ENCODE data around the gene PLEKHG1. TPM values are rescaled to one million over a fixed set of nuclear protein-coding genes. Genes with fewer than 3 reads are reported as not detected.

Gene PLEKHG1
- total and polyA plus RNA-seq, 2 donors (not counting 1 experiment from before 2014, with no cell fraction given): 66.2 to 450 TPM

GRCh38 chr6:150639823-150640331, 40.2 kb downstream of the PLEKHG1 start:
- peak overlapping the region; percentile 75 for H3K4me3 Mint-ChIP-seq
- Histone ChIP-seq H3K36me3 (replicated peaks in 1 of 2; ENCODE audit: control extremely low read depth in 1 of 2, control insufficient read depth in 1 of 2, extremely low read depth in 1 of 2, insufficient read depth in 2 of 2, low read length in 1 of 2) (peaks cover 10 to 19% of the 10 kb centered on the region in 2 experiments), H3K4me3 (ENCODE audit: control extremely low read depth in 1 of 5, extremely low read depth in 1 of 5, insufficient read depth in 1 of 5, low read depth in 2 of 5, low read length in 4 of 5) (peak overlapping the region in 1 of 5 experiments; percentile 58), H4K20me1 (ENCODE audit: control insufficient read depth, insufficient read depth, low read length, poor library complexity, severe bottlenecking) (no peaks in the 10 kb centered on the region), H3K9ac (ENCODE audit: low read length) (no peak overlapping the region), H3K79me2 (ENCODE audit: control insufficient read depth, insufficient read depth, low read length) (peaks cover 93% of the 10 kb centered on the region), H2AFZ (ENCODE audit: insufficient read depth, low read depth, low read length, poor library complexity, severe bottlenecking) (no peak overlapping the region), H3K4me1 (ENCODE audit: control insufficient read depth in 2 of 2, insufficient read depth in 2 of 2, low read length in 2 of 2) (peaks cover 66 to 87% of the 10 kb centered on the region in 2 donors), H3K27me3 (replicated peaks in 1 of 4; ENCODE audit: control extremely low read depth in 1 of 4, control insufficient read depth in 3 of 4, insufficient read depth in 4 of 4, low read length in 3 of 4) (no peaks in the 10 kb centered on the region), H3K27ac (ENCODE audit: low read length in 2 of 2) (peak overlapping the region; percentile 72 to 90), H3K9me3 (ENCODE audit: control extremely low read depth in 1 of 3, control insufficient read depth in 2 of 3, insufficient read depth in 1 of 3, low read length in 2 of 3) (no peaks in the 10 kb centered on the region), H3K4me2 (replicated peaks; ENCODE audit: low read depth, low read length, poor library complexity, severe bottlenecking) (peak overlapping the region; percentile 74)
- DNase-seq: no peak
- ChIA-PET CTCF (interaction anchor here (1.1 to 5.2 kb wide), 5 partner anchors 17 to 221 kb away, joined by 3 to 27 read pairs (median 5); partner anchors contain the start of gene PLEKHG1), POLR2A (interaction anchor here (1.1 kb wide), 1 partner anchor 39 kb away, joined by 3 read pairs; no protein-coding TSS in a partner anchor)
- peak overlapping the region; percentile 75 for H3K27ac Mint-ChIP-seq
- TF ChIP-seq EZH2 (IDR thresholded peaks at IDR 0.05; ENCODE audit: borderline replicate concordance, insufficient read depth, low read depth, low read length, poor library complexity, severe bottlenecking) (no peak), CTCF (IDR thresholded peaks at IDR 0.05) (no peak)
- H3K4me1 Mint-ChIP-seq: peaks cover 89% of the 10 kb centered on the region
- H3K9me3 Mint-ChIP-seq (ENCODE audit: insufficient read depth): no peaks in the 10 kb centered on the region
- no peak for ATAC-seq (ENCODE audit: low read depth)
- H3K27me3 Mint-ChIP-seq: no peaks in the 10 kb centered on the region
- intact Hi-C loops (cut with micrococcal nuclease): loop anchor here (2.0 to 10.0 kb wide), 4 partner anchors 51 to 175 kb away; no protein-coding TSS in a partner anchor
- 86% methylated on average over 4 of the region's 9 CpGs for WGBS (ENCODE audit: insufficient coverage)

- Histone ChIP-seq H3K4me2 (replicated peaks; ENCODE audit: low read depth, low read length, poor library complexity, severe bottlenecking) (peak overlapping the region; percentile 74), H3K27ac (ENCODE audit: low read length in 2 of 2) (peak overlapping the region; percentile 72 to 90), H3K4me3 (ENCODE audit: control extremely low read depth in 1 of 5, extremely low read depth in 1 of 5, insufficient read depth in 1 of 5, low read depth in 2 of 5, low read length in 4 of 5) (peak overlapping the region; percentile 11 to 58 (median 41)), H3K79me2 (ENCODE audit: control insufficient read depth, insufficient read depth, low read length) (peaks cover 93% of the 10 kb centered on the region), H3K36me3 (replicated peaks in 1 of 2; ENCODE audit: control extremely low read depth in 1 of 2, control insufficient read depth in 1 of 2, extremely low read depth in 1 of 2, insufficient read depth in 2 of 2, low read length in 1 of 2) (peaks cover 10 to 19% of the 10 kb centered on the region in 2 experiments), H2AFZ (ENCODE audit: insufficient read depth, low read depth, low read length, poor library complexity, severe bottlenecking) (peak overlapping the region; percentile 46), H3K4me1 (ENCODE audit: control insufficient read depth in 2 of 2, insufficient read depth in 2 of 2, low read length in 2 of 2) (peaks cover 59 to 82% of the 10 kb centered on the region in 2 donors), H3K27me3 (replicated peaks in 1 of 4; ENCODE audit: control extremely low read depth in 1 of 4, control insufficient read depth in 3 of 4, insufficient read depth in 4 of 4, low read length in 3 of 4) (no peaks in the 10 kb centered on the region), H3K9me3 (ENCODE audit: control extremely low read depth in 1 of 3, control insufficient read depth in 2 of 3, insufficient read depth in 1 of 3, low read length in 2 of 3) (no peaks in the 10 kb centered on the region), H4K20me1 (ENCODE audit: control insufficient read depth, insufficient read depth, low read length, poor library complexity, severe bottlenecking) (no peaks in the 10 kb centered on the region), H3K9ac (ENCODE audit: low read length) (peak overlapping the region; percentile 56)
- WGBS (ENCODE audit: insufficient coverage): 90% methylated on average over 3 of the region's 7 CpGs
- intact Hi-C loops (cut with micrococcal nuclease): loop anchor here (1.0 to 2.0 kb wide), 5 partner anchors 7 to 80 kb away; partner anchors contain the start of gene PLEKHG1
- H3K27me3 Mint-ChIP-seq: no peaks in the 10 kb centered on the region
- peaks cover 86% of the 10 kb centered on the region for H3K4me1 Mint-ChIP-seq
- ATAC-seq (ENCODE audit: low read depth) (no peak), DNase-seq (peak; percentile 24)
- H3K4me3 Mint-ChIP-seq: peak overlapping the region; percentile 75
- H3K9me3 Mint-ChIP-seq (ENCODE audit: insufficient read depth): no peaks in the 10 kb centered on the region
- TF ChIP-seq CTCF (IDR thresholded peaks at IDR 0.05): no peak
- TF ChIP-seq EZH2 (IDR thresholded peaks at IDR 0.05; ENCODE audit: borderline replicate concordance, insufficient read depth, low read depth, low read length, poor library complexity, severe bottlenecking): no peak
- ChIA-PET POLR2A (no interaction called here), CTCF (interaction anchor here (1.1 to 5.2 kb wide), 2 partner anchors 41 to 175 kb away, joined by 3 to 27 read pairs; partner anchors contain the start of gene PLEKHG1)
- peak overlapping the region; percentile 75 for H3K27ac Mint-ChIP-seq
Observed at GRCh38 chr6:150640556-150641209, 41.0 kb downstream of the PLEKHG1 start.
